OCI-LY7 (cell line): ENCODE measurements around the gene ALS2CL.

Source experiments
- EZH2phosphoT487 ChIP-seq: fragments of 200-600 bp; sonication (generic); IDR thresholded peaks from 2 replicates; pipeline ENCODE4 v1.6.1; 2018; ENCODE audit warnings: low read depth, borderline replicate concordance, mild to moderate bottlenecking, mixed run types, antibody characterized with exemption, low read length, moderate library complexity, mixed read lengths
- TF ChIP-seq, protein P1 (sequence below): fragments of 200-600 bp; sonication (generic); conservative IDR thresholded peaks from 2 replicates; pipeline ENCODE4 v1.5.1; 2014; ENCODE audit warnings: mild to moderate bottlenecking, antibody characterized with exemption, low read length, moderate library complexity, mixed read lengths

DNA sequence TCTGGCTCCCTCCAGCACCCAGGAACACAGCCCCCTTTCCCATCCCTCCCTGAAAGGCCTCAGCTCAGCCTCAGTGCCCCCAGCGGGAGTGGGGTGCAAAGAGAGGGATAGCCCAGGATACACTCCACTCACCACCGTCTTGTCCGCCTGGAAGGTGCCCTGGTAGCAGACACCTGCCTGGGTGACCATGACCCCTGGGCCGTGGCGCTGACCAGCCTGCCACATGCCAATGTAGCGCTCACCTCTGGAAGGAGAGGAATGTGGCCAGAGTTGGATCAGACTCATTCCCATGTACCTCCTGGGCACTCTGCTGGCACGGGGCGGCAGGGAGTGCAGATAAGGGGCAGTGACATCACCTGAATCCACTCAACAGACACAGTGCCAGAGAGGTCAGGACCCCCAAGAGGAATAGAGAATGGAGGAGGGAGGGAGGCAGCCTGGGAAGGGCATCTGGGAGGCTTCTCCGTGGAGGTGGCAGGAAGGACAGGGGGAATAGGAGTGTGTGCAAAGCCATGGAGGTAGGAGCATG, 13.1 kb downstream of the ALS2CL start:
- TF ChIP-seq, protein P1, sequence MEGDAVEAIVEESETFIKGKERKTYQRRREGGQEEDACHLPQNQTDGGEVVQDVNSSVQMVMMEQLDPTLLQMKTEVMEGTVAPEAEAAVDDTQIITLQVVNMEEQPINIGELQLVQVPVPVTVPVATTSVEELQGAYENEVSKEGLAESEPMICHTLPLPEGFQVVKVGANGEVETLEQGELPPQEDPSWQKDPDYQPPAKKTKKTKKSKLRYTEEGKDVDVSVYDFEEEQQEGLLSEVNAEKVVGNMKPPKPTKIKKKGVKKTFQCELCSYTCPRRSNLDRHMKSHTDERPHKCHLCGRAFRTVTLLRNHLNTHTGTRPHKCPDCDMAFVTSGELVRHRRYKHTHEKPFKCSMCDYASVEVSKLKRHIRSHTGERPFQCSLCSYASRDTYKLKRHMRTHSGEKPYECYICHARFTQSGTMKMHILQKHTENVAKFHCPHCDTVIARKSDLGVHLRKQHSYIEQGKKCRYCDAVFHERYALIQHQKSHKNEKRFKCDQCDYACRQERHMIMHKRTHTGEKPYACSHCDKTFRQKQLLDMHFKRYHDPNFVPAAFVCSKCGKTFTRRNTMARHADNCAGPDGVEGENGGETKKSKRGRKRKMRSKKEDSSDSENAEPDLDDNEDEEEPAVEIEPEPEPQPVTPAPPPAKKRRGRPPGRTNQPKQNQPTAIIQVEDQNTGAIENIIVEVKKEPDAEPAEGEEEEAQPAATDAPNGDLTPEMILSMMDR = no peak
- TF ChIP-seq EZH2phosphoT487 = no peak
